ENCODE measurements around the gene PLPP3. TPM values are rescaled to one million over a fixed set of nuclear protein-coding genes. Genes with fewer than 3 reads are reported as not detected.

Gene PLPP3
- total and polyA plus RNA-seq, 9 of the 15 experiments (the other 6 are each of a cell fraction or from before 2014, with no cell fraction given), result 0.07 to 0.54 (median 0.20) TPM

DNA sequence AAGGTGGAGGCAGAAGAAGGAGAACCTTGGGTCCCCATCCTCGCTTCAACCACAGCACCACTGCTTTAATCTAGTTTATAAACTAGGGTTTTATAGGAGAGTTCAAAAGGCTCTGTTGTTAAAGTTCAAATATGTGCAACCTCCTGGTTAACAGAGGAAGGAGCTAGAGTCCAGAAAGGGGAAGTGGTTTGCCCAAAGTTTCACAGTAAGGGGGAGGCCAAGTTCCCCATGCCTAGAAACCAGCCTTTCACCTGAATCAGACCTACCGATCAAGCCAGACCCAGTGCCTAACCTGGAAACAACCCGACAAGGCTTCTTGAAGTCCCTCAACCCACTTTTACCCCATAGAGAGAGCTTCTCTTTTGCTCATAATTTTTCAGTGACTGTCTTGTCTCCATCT, 106.5 kb downstream of the PLPP3 start (continued):
- TF ChIP-seq ZBTB7A (IDR thresholded peaks at IDR 0.05; ENCODE audit: borderline replicate concordance, control insufficient read depth, low read depth, low read length) (no peak), ZNF274 (IDR thresholded peaks at IDR 0.05; ENCODE audit: borderline replicate concordance, low read depth, low read length) (no peak)

DNA sequence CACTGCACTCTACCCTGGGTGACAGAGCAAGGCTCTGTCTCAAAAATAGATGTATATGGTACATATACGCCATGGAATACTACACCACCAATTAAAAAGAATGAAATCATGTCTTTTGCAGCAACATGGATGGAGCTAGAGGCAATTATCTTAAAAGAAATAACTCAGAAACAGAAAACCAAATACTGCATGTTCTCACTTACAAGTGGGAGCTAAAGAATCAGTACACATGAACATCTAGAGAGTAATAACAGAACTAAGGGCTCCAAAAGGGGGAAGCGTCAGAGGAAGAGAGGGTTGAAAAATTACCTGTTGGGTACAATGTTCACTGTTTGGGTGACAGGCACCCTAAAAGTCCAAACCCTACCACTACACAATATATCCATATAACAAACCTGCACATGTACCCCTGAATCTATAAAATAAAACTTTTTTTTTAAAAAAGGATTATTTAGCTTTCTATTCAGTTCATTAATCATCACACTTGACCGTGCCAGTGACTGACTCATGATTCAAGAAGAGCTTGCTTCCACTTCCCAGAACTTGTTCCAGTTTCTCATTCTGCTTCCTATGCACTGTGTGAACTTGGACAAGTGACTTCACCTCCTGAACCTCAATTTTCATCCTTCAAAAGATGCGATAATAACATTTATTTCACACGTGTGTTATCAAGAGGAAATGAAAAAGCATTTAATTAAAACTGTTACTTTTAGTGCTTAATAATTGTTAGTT, 109.6 kb downstream of the PLPP3 start:
- WGBS (ENCODE audit: insufficient coverage, low coverage, missing lambda C conversion rate), result 4% methylated on average over 5 of the region's 5 CpGs
- ChIA-PET CTCF (ENCODE audit: low intra/inter-chr PET ratio) (no interaction called here), POLR2A (interaction anchor here (0.6 kb wide), 1 partner anchor 1406 kb away, joined by 3 read pairs; no protein-coding TSS in a partner anchor)
- Histone ChIP-seq H3K79me2 (ENCODE audit: control insufficient read depth, insufficient read depth, low read length) (no peaks in the 10 kb centered on the region), H3K36me3 (ENCODE audit: control insufficient read depth, insufficient read depth, low read length) (no peaks in the 10 kb centered on the region), H3K4me3 (no peak overlapping the region), H3K4me2 (ENCODE audit: insufficient read depth, low read length) (no peak overlapping the region), H3K9me1 (ENCODE audit: control insufficient read depth, insufficient read depth, low read length) (no peaks in the 10 kb centered on the region), H3K9me3 (replicated peaks; ENCODE audit: control insufficient read depth, insufficient read depth, low read depth, low read length) (no peaks in the 10 kb centered on the region), H3K4me1 (replicated peaks in 1 of 2; ENCODE audit: control insufficient read depth in 2 of 2, insufficient read depth in 2 of 2, low read length in 2 of 2) (no peaks in the 10 kb centered on the region), H2AFZ (ENCODE audit: low read depth, low read length) (no peak overlapping the region), H3K9ac (ENCODE audit: insufficient read depth in 1 of 2, low read depth in 2 of 2, low read length in 2 of 2) (no peak overlapping the region), H3K27me3 (ENCODE audit: control insufficient read depth in 2 of 2, insufficient read depth in 2 of 2, low read length in 2 of 2) (peaks cover 13 to 14% of the 10 kb centered on the region in 2 experiments; a peak in 4 of 5 replicates), H4K20me1 (replicated peaks; ENCODE audit: control insufficient read depth, insufficient read depth, low read length) (no peaks in the 10 kb centered on the region), H3K27ac (ENCODE audit: extremely low read depth, low read depth, low read length) (no peak overlapping the region)
- DNase-seq (ENCODE audit: extremely low read depth in 1 of 4, low spot score in 3 of 4) (no peak), ATAC-seq (no peak), FAIRE-seq (no peak)
- intact Hi-C loops (cut with micrococcal nuclease) (loop anchor here (5.0 kb wide), 1 partner anchor 107 kb away; the partner anchor contains the start of gene PLPP3), in situ Hi-C loops (cut with MboI) (no loop called here)
- BruUV-seq (replicated peaks), result no TSS peak
- TF ChIP-seq HNRNPL (IDR thresholded peaks at IDR 0.05; ENCODE audit: low read depth, low read length) (no peak), KAT2B (IDR thresholded peaks at IDR 0.05; ENCODE audit: low read depth, low read length) (no peak), ETS2 (tag; IDR thresholded peaks at IDR 0.05; ENCODE audit: borderline replicate concordance, poor library complexity, severe bottlenecking) (no peak), ZNF212 (CRISPR knock-in tag; IDR thresholded peaks at IDR 0.05) (no peak)
- TF ChIP-seq, protein P1, sequence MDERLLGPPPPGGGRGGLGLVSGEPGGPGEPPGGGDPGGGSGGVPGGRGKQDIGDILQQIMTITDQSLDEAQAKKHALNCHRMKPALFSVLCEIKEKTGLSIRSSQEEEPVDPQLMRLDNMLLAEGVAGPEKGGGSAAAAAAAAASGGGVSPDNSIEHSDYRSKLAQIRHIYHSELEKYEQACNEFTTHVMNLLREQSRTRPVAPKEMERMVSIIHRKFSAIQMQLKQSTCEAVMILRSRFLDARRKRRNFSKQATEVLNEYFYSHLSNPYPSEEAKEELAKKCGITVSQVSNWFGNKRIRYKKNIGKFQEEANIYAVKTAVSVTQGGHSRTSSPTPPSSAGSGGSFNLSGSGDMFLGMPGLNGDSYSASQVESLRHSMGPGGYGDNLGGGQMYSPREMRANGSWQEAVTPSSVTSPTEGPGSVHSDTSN (CRISPR knock-in tag; IDR thresholded peaks at IDR 0.05; ENCODE audit: low read depth), result no peak
- TF ChIP-seq, protein P1 (tag; conservative IDR thresholded peaks at IDR 0.05; ENCODE audit: low read depth), result 0 out of 2 replicates have a peak, but pooled peaks have one; percentile 18
